ENCODE data around the gene ATAD5. TPM values are rescaled to one million over a fixed set of nuclear protein-coding genes. Genes with fewer than 3 reads are reported as not detected.

Gene ATAD5
- total RNA-seq, 1 experiment from 2014 or later, result 26.0 TPM

DNA sequence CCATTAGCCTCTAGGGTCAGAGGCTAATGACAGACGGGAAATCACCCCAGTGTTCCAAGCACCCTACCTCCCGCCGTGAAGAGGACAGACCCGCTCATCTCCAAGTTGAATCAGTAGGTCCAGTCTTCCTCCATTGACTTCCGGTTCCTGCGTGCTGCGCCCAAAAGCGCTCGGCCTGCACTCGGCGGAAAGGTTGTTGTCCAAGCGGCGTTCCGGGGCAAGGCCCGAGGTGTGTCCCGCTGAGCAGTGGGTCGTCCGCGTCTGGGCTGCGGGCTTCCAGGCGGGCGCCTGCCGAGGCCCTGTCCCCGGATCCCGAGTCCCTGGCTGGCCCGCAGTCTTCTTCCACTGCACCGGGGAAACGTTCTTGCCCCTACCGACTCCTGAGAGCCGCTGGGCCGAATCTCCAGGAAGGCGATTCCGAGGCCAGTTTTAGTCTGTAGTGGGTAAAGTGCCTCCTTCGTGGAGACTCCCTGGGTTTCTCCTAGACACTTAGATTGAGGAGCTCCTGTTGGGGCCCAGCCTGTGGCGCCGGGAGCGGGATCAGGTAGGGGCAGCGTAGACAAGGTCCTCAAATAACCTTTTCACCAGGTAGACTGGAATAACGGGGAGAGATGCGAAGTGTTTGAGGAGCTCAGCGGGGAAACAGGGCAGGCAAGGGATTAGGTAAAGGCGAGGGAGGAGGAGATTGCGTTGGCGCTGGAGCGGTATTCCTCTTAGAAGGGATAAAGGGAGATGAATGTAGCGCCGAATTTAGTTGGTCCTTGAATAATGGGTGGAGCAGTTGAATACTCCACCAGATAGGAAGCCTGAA is 74.5 kb downstream of the ATAD5 start, which contains the start of gene TEFM (continued):
- peak; percentile 89 for TF ChIP-seq SP1 (CRISPR knock-in tag; conservative IDR thresholded peaks at IDR 0.05)
- peak; percentile 82; the same call in 1 of the 2 replicates for TF ChIP-seq ESRRA (CRISPR knock-in tag; IDR thresholded peaks at IDR 0.05; ENCODE audit: borderline replicate concordance)
- peak; percentile 70; the same call in 1 of the 2 replicates for TF ChIP-seq ZNF219 (CRISPR knock-in tag; IDR thresholded peaks at IDR 0.05; ENCODE audit: borderline replicate concordance)
- TF ChIP-seq, protein P1, sequence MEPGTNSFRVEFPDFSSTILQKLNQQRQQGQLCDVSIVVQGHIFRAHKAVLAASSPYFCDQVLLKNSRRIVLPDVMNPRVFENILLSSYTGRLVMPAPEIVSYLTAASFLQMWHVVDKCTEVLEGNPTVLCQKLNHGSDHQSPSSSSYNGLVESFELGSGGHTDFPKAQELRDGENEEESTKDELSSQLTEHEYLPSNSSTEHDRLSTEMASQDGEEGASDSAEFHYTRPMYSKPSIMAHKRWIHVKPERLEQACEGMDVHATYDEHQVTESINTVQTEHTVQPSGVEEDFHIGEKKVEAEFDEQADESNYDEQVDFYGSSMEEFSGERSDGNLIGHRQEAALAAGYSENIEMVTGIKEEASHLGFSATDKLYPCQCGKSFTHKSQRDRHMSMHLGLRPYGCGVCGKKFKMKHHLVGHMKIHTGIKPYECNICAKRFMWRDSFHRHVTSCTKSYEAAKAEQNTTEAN (CRISPR knock-in tag; IDR thresholded peaks at IDR 0.05), result peak; percentile 79; the same call in 1 of the 2 replicates
- TF ChIP-seq MYBL2 (CRISPR knock-in tag; IDR thresholded peaks at IDR 0.05), result peak; percentile 93
- TF ChIP-seq TCF7 (CRISPR knock-in tag; IDR thresholded peaks at IDR 0.05; ENCODE audit: low read depth), result 0 out of 2 replicates have a peak, but pooled peaks have one; percentile 68
- peak; percentile 91; the same call in 1 of the 2 replicates for TF ChIP-seq TEAD1 (CRISPR knock-in tag; IDR thresholded peaks at IDR 0.05)
- TF ChIP-seq, protein P2, sequence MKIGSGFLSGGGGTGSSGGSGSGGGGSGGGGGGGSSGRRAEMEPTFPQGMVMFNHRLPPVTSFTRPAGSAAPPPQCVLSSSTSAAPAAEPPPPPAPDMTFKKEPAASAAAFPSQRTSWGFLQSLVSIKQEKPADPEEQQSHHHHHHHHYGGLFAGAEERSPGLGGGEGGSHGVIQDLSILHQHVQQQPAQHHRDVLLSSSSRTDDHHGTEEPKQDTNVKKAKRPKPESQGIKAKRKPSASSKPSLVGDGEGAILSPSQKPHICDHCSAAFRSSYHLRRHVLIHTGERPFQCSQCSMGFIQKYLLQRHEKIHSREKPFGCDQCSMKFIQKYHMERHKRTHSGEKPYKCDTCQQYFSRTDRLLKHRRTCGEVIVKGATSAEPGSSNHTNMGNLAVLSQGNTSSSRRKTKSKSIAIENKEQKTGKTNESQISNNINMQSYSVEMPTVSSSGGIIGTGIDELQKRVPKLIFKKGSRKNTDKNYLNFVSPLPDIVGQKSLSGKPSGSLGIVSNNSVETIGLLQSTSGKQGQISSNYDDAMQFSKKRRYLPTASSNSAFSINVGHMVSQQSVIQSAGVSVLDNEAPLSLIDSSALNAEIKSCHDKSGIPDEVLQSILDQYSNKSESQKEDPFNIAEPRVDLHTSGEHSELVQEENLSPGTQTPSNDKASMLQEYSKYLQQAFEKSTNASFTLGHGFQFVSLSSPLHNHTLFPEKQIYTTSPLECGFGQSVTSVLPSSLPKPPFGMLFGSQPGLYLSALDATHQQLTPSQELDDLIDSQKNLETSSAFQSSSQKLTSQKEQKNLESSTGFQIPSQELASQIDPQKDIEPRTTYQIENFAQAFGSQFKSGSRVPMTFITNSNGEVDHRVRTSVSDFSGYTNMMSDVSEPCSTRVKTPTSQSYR (CRISPR knock-in tag; IDR thresholded peaks at IDR 0.05), result peak; percentile 87; the same call in 1 of the 2 replicates
- no peak for TF ChIP-seq ZNF263 (CRISPR knock-in tag; IDR thresholded peaks at IDR 0.05; ENCODE audit: low read depth)
- TF ChIP-seq, protein P3, sequence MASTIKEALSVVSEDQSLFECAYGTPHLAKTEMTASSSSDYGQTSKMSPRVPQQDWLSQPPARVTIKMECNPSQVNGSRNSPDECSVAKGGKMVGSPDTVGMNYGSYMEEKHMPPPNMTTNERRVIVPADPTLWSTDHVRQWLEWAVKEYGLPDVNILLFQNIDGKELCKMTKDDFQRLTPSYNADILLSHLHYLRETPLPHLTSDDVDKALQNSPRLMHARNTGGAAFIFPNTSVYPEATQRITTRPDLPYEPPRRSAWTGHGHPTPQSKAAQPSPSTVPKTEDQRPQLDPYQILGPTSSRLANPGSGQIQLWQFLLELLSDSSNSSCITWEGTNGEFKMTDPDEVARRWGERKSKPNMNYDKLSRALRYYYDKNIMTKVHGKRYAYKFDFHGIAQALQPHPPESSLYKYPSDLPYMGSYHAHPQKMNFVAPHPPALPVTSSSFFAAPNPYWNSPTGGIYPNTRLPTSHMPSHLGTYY (CRISPR knock-in tag; IDR thresholded peaks at IDR 0.05), result no peak
- TF ChIP-seq KAT7 (CRISPR knock-in tag; IDR thresholded peaks at IDR 0.05; ENCODE audit: borderline replicate concordance), result peak; percentile 95
- TF ChIP-seq, protein P4, sequence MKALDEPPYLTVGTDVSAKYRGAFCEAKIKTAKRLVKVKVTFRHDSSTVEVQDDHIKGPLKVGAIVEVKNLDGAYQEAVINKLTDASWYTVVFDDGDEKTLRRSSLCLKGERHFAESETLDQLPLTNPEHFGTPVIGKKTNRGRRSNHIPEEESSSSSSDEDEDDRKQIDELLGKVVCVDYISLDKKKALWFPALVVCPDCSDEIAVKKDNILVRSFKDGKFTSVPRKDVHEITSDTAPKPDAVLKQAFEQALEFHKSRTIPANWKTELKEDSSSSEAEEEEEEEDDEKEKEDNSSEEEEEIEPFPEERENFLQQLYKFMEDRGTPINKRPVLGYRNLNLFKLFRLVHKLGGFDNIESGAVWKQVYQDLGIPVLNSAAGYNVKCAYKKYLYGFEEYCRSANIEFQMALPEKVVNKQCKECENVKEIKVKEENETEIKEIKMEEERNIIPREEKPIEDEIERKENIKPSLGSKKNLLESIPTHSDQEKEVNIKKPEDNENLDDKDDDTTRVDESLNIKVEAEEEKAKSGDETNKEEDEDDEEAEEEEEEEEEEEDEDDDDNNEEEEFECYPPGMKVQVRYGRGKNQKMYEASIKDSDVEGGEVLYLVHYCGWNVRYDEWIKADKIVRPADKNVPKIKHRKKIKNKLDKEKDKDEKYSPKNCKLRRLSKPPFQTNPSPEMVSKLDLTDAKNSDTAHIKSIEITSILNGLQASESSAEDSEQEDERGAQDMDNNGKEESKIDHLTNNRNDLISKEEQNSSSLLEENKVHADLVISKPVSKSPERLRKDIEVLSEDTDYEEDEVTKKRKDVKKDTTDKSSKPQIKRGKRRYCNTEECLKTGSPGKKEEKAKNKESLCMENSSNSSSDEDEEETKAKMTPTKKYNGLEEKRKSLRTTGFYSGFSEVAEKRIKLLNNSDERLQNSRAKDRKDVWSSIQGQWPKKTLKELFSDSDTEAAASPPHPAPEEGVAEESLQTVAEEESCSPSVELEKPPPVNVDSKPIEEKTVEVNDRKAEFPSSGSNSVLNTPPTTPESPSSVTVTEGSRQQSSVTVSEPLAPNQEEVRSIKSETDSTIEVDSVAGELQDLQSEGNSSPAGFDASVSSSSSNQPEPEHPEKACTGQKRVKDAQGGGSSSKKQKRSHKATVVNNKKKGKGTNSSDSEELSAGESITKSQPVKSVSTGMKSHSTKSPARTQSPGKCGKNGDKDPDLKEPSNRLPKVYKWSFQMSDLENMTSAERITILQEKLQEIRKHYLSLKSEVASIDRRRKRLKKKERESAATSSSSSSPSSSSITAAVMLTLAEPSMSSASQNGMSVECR (CRISPR knock-in tag; IDR thresholded peaks at IDR 0.05; ENCODE audit: borderline replicate concordance), result peak; percentile 46; the same call in 1 of the 2 replicates
- TF ChIP-seq, protein P5, sequence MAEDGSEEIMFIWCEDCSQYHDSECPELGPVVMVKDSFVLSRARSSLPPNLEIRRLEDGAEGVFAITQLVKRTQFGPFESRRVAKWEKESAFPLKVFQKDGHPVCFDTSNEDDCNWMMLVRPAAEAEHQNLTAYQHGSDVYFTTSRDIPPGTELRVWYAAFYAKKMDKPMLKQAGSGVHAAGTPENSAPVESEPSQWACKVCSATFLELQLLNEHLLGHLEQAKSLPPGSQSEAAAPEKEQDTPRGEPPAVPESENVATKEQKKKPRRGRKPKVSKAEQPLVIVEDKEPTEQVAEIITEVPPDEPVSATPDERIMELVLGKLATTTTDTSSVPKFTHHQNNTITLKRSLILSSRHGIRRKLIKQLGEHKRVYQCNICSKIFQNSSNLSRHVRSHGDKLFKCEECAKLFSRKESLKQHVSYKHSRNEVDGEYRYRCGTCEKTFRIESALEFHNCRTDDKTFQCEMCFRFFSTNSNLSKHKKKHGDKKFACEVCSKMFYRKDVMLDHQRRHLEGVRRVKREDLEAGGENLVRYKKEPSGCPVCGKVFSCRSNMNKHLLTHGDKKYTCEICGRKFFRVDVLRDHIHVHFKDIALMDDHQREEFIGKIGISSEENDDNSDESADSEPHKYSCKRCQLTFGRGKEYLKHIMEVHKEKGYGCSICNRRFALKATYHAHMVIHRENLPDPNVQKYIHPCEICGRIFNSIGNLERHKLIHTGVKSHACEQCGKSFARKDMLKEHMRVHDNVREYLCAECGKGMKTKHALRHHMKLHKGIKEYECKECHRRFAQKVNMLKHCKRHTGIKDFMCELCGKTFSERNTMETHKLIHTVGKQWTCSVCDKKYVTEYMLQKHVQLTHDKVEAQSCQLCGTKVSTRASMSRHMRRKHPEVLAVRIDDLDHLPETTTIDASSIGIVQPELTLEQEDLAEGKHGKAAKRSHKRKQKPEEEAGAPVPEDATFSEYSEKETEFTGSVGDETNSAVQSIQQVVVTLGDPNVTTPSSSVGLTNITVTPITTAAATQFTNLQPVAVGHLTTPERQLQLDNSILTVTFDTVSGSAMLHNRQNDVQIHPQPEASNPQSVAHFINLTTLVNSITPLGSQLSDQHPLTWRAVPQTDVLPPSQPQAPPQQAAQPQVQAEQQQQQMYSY (CRISPR knock-in tag; IDR thresholded peaks at IDR 0.05), result no peak
- TF ChIP-seq, protein P6, sequence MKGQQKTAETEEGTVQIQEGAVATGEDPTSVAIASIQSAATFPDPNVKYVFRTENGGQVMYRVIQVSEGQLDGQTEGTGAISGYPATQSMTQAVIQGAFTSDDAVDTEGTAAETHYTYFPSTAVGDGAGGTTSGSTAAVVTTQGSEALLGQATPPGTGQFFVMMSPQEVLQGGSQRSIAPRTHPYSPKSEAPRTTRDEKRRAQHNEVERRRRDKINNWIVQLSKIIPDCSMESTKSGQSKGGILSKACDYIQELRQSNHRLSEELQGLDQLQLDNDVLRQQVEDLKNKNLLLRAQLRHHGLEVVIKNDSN (CRISPR knock-in tag; IDR thresholded peaks at IDR 0.05), result peak; percentile 57; the same call in 1 of the 2 replicates
- peak; percentile 79 for TF ChIP-seq CREM (CRISPR knock-in tag; IDR thresholded peaks at IDR 0.05)
- TF ChIP-seq ZNF671 (CRISPR knock-in tag; IDR thresholded peaks at IDR 0.05), result no peak
- TF ChIP-seq, protein P7, sequence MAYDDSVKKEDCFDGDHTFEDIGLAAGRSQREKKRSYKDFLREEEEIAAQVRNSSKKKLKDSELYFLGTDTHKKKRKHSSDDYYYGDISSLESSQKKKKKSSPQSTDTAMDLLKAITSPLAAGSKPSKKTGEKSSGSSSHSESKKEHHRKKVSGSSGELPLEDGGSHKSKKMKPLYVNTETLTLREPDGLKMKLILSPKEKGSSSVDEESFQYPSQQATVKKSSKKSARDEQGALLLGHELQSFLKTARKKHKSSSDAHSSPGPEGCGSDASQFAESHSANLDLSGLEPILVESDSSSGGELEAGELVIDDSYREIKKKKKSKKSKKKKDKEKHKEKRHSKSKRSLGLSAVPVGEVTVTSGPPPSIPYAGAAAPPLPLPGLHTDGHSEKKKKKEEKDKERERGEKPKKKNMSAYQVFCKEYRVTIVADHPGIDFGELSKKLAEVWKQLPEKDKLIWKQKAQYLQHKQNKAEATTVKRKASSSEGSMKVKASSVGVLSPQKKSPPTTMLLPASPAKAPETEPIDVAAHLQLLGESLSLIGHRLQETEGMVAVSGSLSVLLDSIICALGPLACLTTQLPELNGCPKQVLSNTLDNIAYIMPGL (CRISPR knock-in tag; IDR thresholded peaks at IDR 0.05), result peak; percentile 93
- peak; percentile 77; the same call in 1 of the 2 replicates for TF ChIP-seq ZBTB21 (CRISPR knock-in tag; IDR thresholded peaks at IDR 0.05; ENCODE audit: borderline replicate concordance)
- TF ChIP-seq, protein P8, sequence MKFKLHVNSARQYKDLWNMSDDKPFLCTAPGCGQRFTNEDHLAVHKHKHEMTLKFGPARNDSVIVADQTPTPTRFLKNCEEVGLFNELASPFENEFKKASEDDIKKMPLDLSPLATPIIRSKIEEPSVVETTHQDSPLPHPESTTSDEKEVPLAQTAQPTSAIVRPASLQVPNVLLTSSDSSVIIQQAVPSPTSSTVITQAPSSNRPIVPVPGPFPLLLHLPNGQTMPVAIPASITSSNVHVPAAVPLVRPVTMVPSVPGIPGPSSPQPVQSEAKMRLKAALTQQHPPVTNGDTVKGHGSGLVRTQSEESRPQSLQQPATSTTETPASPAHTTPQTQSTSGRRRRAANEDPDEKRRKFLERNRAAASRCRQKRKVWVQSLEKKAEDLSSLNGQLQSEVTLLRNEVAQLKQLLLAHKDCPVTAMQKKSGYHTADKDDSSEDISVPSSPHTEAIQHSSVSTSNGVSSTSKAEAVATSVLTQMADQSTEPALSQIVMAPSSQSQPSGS (CRISPR knock-in tag; IDR thresholded peaks at IDR 0.05; ENCODE audit: borderline replicate concordance, low read depth), result no peak
